Measurements from ENCODE around the gene HYLS1. TPM values are rescaled to one million over a fixed set of nuclear protein-coding genes. Genes with fewer than 3 reads are reported as not detected.

Gene HYLS1
- total RNA-seq, 2 experiments from 2014 or later = 14.0 to 15.5 TPM

- H3K27me3 Mint-ChIP-seq = no peaks in the 10 kb centered on the region
- no peak overlapping the region for H3K27ac Mint-ChIP-seq
- H3K4me1 Mint-ChIP-seq = no peaks in the 10 kb centered on the region
- no peaks in the 10 kb centered on the region for H3K9me3 Mint-ChIP-seq
- ChIA-PET POLR2A (no interaction called here), CTCF (no interaction called here)
- H3K4me3 Mint-ChIP-seq = no peak overlapping the region
- DNase-seq = no peak
- no peaks in the 10 kb centered on the region for H3K36me3 Mint-ChIP-seq (ENCODE audit: low read depth)
Measured at GRCh38 chr11:125949271-125950177, 62.1 kb downstream of the HYLS1 start.

DNA sequence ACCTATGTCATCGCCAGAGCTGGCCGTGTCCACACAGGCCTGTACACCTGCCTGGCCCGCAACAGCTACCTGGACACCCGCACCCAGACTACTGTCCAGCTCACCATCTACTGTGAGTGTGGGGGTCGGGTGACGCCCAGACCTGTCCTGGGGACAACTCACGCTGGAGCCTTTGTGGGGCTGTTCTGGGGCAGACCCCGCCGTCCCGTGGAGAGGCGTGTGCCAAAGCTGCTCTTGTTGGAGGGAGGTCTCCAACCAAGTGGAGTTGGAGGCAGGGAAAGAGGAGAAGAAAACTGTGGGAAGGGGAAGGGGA, 62.7 kb downstream of the HYLS1 start:
- Mint-ChIP-seq H3K27me3 (no peaks in the 10 kb centered on the region), H3K4me1 (no peaks in the 10 kb centered on the region), H3K36me3 (ENCODE audit: low read depth) (no peaks in the 10 kb centered on the region), H3K27ac (no peak overlapping the region), H3K9me3 (no peaks in the 10 kb centered on the region), H3K4me3 (no peak overlapping the region)
- no peak for DNase-seq
- ChIA-PET CTCF (no interaction called here), POLR2A (no interaction called here)

Other genes starting within 250 kb of the HYLS1 start
- gene ACRV1, start 206.8 kb upstream of the HYLS1 start, total RNA-seq = not detected
- gene PATE1, start 141.4 kb upstream of the HYLS1 start, total RNA-seq = not detected
- not detected for gene PATE2, start 108.8 kb upstream of the HYLS1 start, total RNA-seq
- not detected for gene PATE3, start 99.5 kb upstream of the HYLS1 start, total RNA-seq
- not detected for gene PATE4, start 54.4 kb upstream of the HYLS1 start, total RNA-seq
- gene PUS3, start 15.5 kb downstream of the HYLS1 start, total RNA-seq = 10 to 100 TPM in 1 of 2 experiments, 1 to 10 TPM in 1; 7.8 to 11.5 TPM
- gene DDX25, start 16.8 kb downstream of the HYLS1 start, total RNA-seq = not detected
- not detected for gene VSIG10L2, start 58.4 kb downstream of the HYLS1 start, total RNA-seq
- 1 to 10 TPM; 1.7 to 1.8 TPM for gene CDON, start 175.2 kb downstream of the HYLS1 start, total RNA-seq

All from activated CD4-positive, alpha-beta memory T cell treated with anti-CD3 and anti-CD28 coated beads, Interleukin-2, amount 10 ng/mL, durations not matched to agents 7 days and 5 days (primary cell).